Panc1 (cell line): ENCODE results near the gene PDCD4. TPM values are rescaled to one million over a fixed set of nuclear protein-coding genes. Genes with fewer than 3 reads are reported as not detected.
"Not testable (repeated sequence)": the region's sequence is repeated elsewhere in the genome, so short reads cannot be mapped to it uniquely, and the experiment has no call there.

Experiments
- ATAC-seq: fragments of 200-7000 bp; cut with Tn5 transposase; 2 replicates; pipeline ENCODE4 v1.9.1; 2020; ENCODE audit warnings: mild to moderate bottlenecking, moderate library complexity
- BruUV-seq: library from RNA; stranded (reverse); fragments of 400-500 nt; replicated peaks from 2 replicates; lab custom pipeline; 2021; lab: Mats Ljungman, UMichigan
- CTCF ChIA-PET: fragments of 300-600 bp; sonication (Branson Sonifier 250); formaldehyde crosslinking; loops from one replicate; lab custom pipeline; 2022; ENCODE audit warnings: antibody characterized with exemption; lab: Charles Lee
- POLR2A ChIA-PET: fragments of 300-600 bp; sonication (Branson Sonifier 250); formaldehyde crosslinking; loops from one replicate; lab custom pipeline; 2022; ENCODE audit warnings: antibody characterized with exemption; lab: Charles Lee
- DNase-seq: peaks from one replicate; pipeline ENCODE4 v3.0.0-alpha.2; 2010; ENCODE audit warnings: low read depth, low spot score
- H3K27ac ChIP-seq: 2 replicates; pipeline ENCODE4 v1.5.1; 2011; ENCODE audit warnings: mild to moderate bottlenecking, low read length, inconsistent platforms
- H3K27me3 ChIP-seq: fragments of 200-500 bp; sonication (Bioruptor generic); 2 replicates; pipeline ENCODE4 v1.6.0; 2014; ENCODE audit warnings: low read length, inconsistent platforms; ENCODE audit not compliant: control insufficient read depth, insufficient read depth
- H3K36me3 ChIP-seq: fragments of 200-500 bp; sonication (Bioruptor generic); 2 replicates; pipeline ENCODE4 v1.5.1; 2014; ENCODE audit warnings: inconsistent platforms, mild to moderate bottlenecking, low read length, moderate library complexity; ENCODE audit not compliant: control insufficient read depth, insufficient read depth
- H3K4me1 ChIP-seq: 2 replicates; pipeline ENCODE4 v1.5.1; 2011; ENCODE audit warnings: inconsistent platforms, mild to moderate bottlenecking, low read length, moderate library complexity; ENCODE audit not compliant: control insufficient read depth, insufficient read depth
- H3K4me3 ChIP-seq, 2 experiments: 2 replicates each; pipeline ENCODE4 v1.5.1; 2011 to 2012; ENCODE audit warnings: low read depth in 2 of 2, low read length in 2 of 2, mild to moderate bottlenecking in 2 of 2, inconsistent platforms in 1 of 2, moderate library complexity in 1 of 2
- H3K9me3 ChIP-seq: fragments of 200-500 bp; sonication (Bioruptor generic); 2 replicates; pipeline ENCODE4 v1.5.1; 2014; ENCODE audit warnings: low read depth, mild to moderate bottlenecking, inconsistent platforms, low read length, moderate library complexity; ENCODE audit not compliant: control insufficient read depth, insufficient read depth
- CTCF ChIP-seq: fragments of 450-650 bp; IDR thresholded peaks from 2 replicates; pipeline ENCODE4 v1.5.1; 2017; ENCODE audit warnings: mild to moderate bottlenecking
- POLR2AphosphoS5 ChIP-seq: IDR thresholded peaks from 2 replicates; pipeline ENCODE4 v1.6.1; 2012; ENCODE audit warnings: mild to moderate bottlenecking, low read depth, low read length, moderate library complexity
- REST ChIP-seq, 2 experiments: IDR thresholded peaks; 2 replicates each; pipeline ENCODE4 v1.6.1; 2011 to 2012; ENCODE audit warnings: low read depth in 2 of 2, control low read depth in 1 of 2, low read length in 1 of 2, mild to moderate bottlenecking in 1 of 2, moderate library complexity in 1 of 2; ENCODE audit not compliant: insufficient read depth in 1 of 2
- SIN3A ChIP-seq: IDR thresholded peaks from 2 replicates; pipeline ENCODE4 v1.6.1; 2012; ENCODE audit warnings: low read depth, mild to moderate bottlenecking, low read length, moderate library complexity, borderline replicate concordance; ENCODE audit not compliant: insufficient read depth
- TCF7L2 ChIP-seq: IDR thresholded peaks from 2 replicates; pipeline ENCODE4 v1.6.1; 2011; ENCODE audit warnings: mild to moderate bottlenecking, low read depth, low read length, inconsistent platforms
- in situ Hi-C: cut with HindIII; loops from 2 replicates; pipeline ENCODE4 v1.10.0; 2016; ENCODE audit warnings: low sequenced_read_pairs, low pct_unique_long_range_greater_than_20kb
- intact Hi-C: fragments of 100-400 bp; cut with micrococcal nuclease; formaldehyde crosslinking; loops from one replicate; pipeline ENCODE4 v1.10.0; 2022; ENCODE audit not compliant: unreplicated experiment
- total RNA-seq: library from RNA; stranded (reverse); gene quantifications from one replicate; pipeline ENCODE4 v1.2.1, GENCODE V29; 2021; ENCODE audit not compliant: unreplicated experiment

The PDCD4 gene
- total RNA-seq, 1 experiment from 2014 or later: 33.6 TPM

GRCh38 chr10:110865186-110865808 lies 6.4 kb upstream of the PDCD4 start:
- intact Hi-C loops: no loop called here
- no peaks in the 10 kb centered on the region for H3K27me3 ChIP-seq
- ChIA-PET CTCF (no interaction called here), POLR2A (no interaction called here)
- ATAC-seq (no peak), DNase-seq (no peak)
- H3K36me3 ChIP-seq: no peaks in the 10 kb centered on the region
- no TSS peak for BruUV-seq
- no peaks in the 10 kb centered on the region for H3K9me3 ChIP-seq
- peaks cover 11% of the 10 kb centered on the region for H3K4me1 ChIP-seq
- peak overlapping the region; percentile 29; the same call in 1 of the 2 replicates for H3K27ac ChIP-seq
- TF ChIP-seq CTCF (no peak), TCF7L2 (no peak), REST (IDR thresholded peaks at IDR 0.05; ENCODE audit: insufficient read depth in 1 of 2, low read depth in 2 of 2, low read length in 1 of 2) (no peak), POLR2AphosphoS5 (no peak), SIN3A (no peak)
- in situ Hi-C loops: no loop called here
- H3K4me3 ChIP-seq: no peak overlapping the region

GRCh38 chr10:110865809-110866482 lies 5.8 kb upstream of the PDCD4 start:
- POLR2A ChIA-PET: no interaction called here
- H3K9me3 ChIP-seq: no peaks in the 10 kb centered on the region
- CTCF ChIA-PET: no interaction called here
- TF ChIP-seq CTCF (no peak), TCF7L2 (no peak), REST (IDR thresholded peaks at IDR 0.05; ENCODE audit: insufficient read depth in 1 of 2, low read depth in 2 of 2, low read length in 1 of 2) (no peak), POLR2AphosphoS5 (no peak), SIN3A (no peak)
- DNase-seq (no peak), ATAC-seq (no peak)
- BruUV-seq: no TSS peak
- in situ Hi-C loops (no loop called here), intact Hi-C loops (no loop called here)
- H3K27me3 ChIP-seq: no peaks in the 10 kb centered on the region
- H3K27ac ChIP-seq: no peak overlapping the region
- H3K4me3 ChIP-seq: no peak overlapping the region
- H3K4me1 ChIP-seq: peaks cover 13% of the 10 kb centered on the region
- H3K36me3 ChIP-seq: no peaks in the 10 kb centered on the region

GRCh38 chr10:110867011-110867806 lies 4.5 kb upstream of the PDCD4 start:
- intact Hi-C loops, H3K9me3 ChIP-seq, H3K4me3 ChIP-seq, H3K27me3 ChIP-seq, H3K36me3 ChIP-seq, in situ Hi-C loops, BruUV-seq, POLR2A ChIA-PET, DNase-seq, ATAC-seq: not testable (repeated sequence)
- Histone ChIP-seq H3K27ac (peak overlapping the region; percentile 51; the same call in 1 of the 2 replicates), H3K4me1 (peaks cover 17% of the 10 kb centered on the region)
- CTCF ChIA-PET: interaction anchor here (0.6 kb wide), 1 partner anchor 105 kb away, joined by 3 read pairs; no protein-coding TSS in a partner anchor
